WTC11 (cell line): ENCODE results near the gene ALDOB. TPM values are rescaled to one million over a fixed set of nuclear protein-coding genes. Genes with fewer than 3 reads are reported as not detected.

Experiments used
- ATAC-seq: fragments of 200-7000 bp; cut with Tn5 transposase; 2 replicates; pipeline ENCODE4 v1.10.0; 2021; ENCODE audit warnings: mild to moderate bottlenecking, moderate library complexity
- CTCF ChIA-PET: fragments of 300-600 bp; sonication (Branson Sonifier 250); formaldehyde crosslinking; loops from one replicate; lab custom pipeline; 2021; ENCODE audit warnings: antibody characterized with exemption; lab: Charles Lee
- POLR2A ChIA-PET: fragments of 350-600 bp; sonication (Branson Sonifier 250); formaldehyde crosslinking; loops from one replicate; lab custom pipeline; 2021; ENCODE audit warnings: antibody characterized with exemption; lab: Charles Lee
- DNase-seq: peaks from one replicate; pipeline ENCODE4 v3.0.0; 2021; ENCODE audit warnings: low spot score
- H3K27ac Mint-ChIP-seq: 2 replicates; pipeline ENCODE4 v1.8.0; 2021; ENCODE audit warnings: mixed read lengths
- H3K27me3 Mint-ChIP-seq: 2 replicates; pipeline ENCODE4 v1.8.0; 2021; ENCODE audit warnings: low read depth, mild to moderate bottlenecking, moderate library complexity, mixed read lengths
- H3K36me3 Mint-ChIP-seq: 2 replicates; pipeline ENCODE4 v1.8.0; 2021; ENCODE audit warnings: mixed read lengths
- H3K4me1 Mint-ChIP-seq: 2 replicates; pipeline ENCODE4 v1.8.0; 2022; ENCODE audit warnings: mixed read lengths
- H3K4me3 Mint-ChIP-seq: 2 replicates; pipeline ENCODE4 v1.8.0; 2021; ENCODE audit warnings: mild to moderate bottlenecking, moderate library complexity, mixed read lengths
- H3K9me3 Mint-ChIP-seq: 2 replicates; pipeline ENCODE4 v1.8.0; 2021; ENCODE audit warnings: mixed read lengths
- ATF1 ChIP-seq: sonication (generic); formaldehyde crosslinking; IDR thresholded peaks from 2 replicates; pipeline ENCODE4 v1.8.1; 2023; ENCODE audit warnings: mild to moderate bottlenecking, moderate library complexity, missing genetic modification reagents
- CREB1 ChIP-seq: sonication (generic); formaldehyde crosslinking; IDR thresholded peaks from 2 replicates; pipeline ENCODE4 v1.8.0; 2023; ENCODE audit warnings: mild to moderate bottlenecking, missing genetic modification reagents
- E2F1 ChIP-seq: sonication (generic); formaldehyde crosslinking; IDR thresholded peaks from 2 replicates; pipeline ENCODE4 v1.8.0; 2022; ENCODE audit warnings: mild to moderate bottlenecking, missing genetic modification reagents
- EMX1 ChIP-seq: fragments of 250-450 bp; sonication (Bioruptor Pico); IDR thresholded peaks from 2 replicates; pipeline ENCODE4 v1.8.0; 2021; ENCODE audit warnings: mild to moderate bottlenecking
- HMGXB4 ChIP-seq: sonication (generic); formaldehyde crosslinking; IDR thresholded peaks from 2 replicates; pipeline ENCODE4 v1.8.1; 2023; ENCODE audit warnings: mild to moderate bottlenecking, moderate library complexity, missing genetic modification reagents
- IRF2 ChIP-seq: sonication (generic); formaldehyde crosslinking; IDR thresholded peaks from 2 replicates; pipeline ENCODE4 v1.8.0; 2022; ENCODE audit warnings: low read depth, missing genetic modification reagents, borderline replicate concordance
- KAT7 ChIP-seq: sonication (generic); formaldehyde crosslinking; IDR thresholded peaks from 2 replicates; pipeline ENCODE4 v1.8.1; 2023; ENCODE audit warnings: missing genetic modification reagents, mild to moderate bottlenecking, borderline replicate concordance
- MYBL2 ChIP-seq: sonication (generic); formaldehyde crosslinking; IDR thresholded peaks from 2 replicates; pipeline ENCODE4 v1.8.1; 2023; ENCODE audit warnings: mild to moderate bottlenecking, moderate library complexity, missing genetic modification reagents
- NFYB ChIP-seq: sonication (generic); formaldehyde crosslinking; conservative IDR thresholded peaks from 2 replicates; pipeline ENCODE4 v1.8.0; 2022; ENCODE audit warnings: low read depth, missing genetic modification reagents
- ZBTB21 ChIP-seq: sonication (generic); formaldehyde crosslinking; IDR thresholded peaks from 2 replicates; pipeline ENCODE4 v1.8.1; 2023; ENCODE audit warnings: mild to moderate bottlenecking, missing genetic modification reagents, borderline replicate concordance
- ZBTB43 ChIP-seq: sonication (generic); formaldehyde crosslinking; IDR thresholded peaks from 2 replicates; pipeline ENCODE4 v1.8.1; 2023; ENCODE audit warnings: mild to moderate bottlenecking, missing genetic modification reagents
- ZNF121 ChIP-seq: sonication (generic); formaldehyde crosslinking; IDR thresholded peaks from 2 replicates; pipeline ENCODE4 v1.8.0; 2023; ENCODE audit warnings: missing genetic modification reagents
- ZNF423 ChIP-seq: fragments of 250-450 bp; sonication (Bioruptor Pico); IDR thresholded peaks from 2 replicates; pipeline ENCODE4 v2.1.2; 2022; ENCODE audit warnings: mild to moderate bottlenecking, moderate library complexity
- ZNF512 ChIP-seq: sonication (generic); formaldehyde crosslinking; IDR thresholded peaks from 2 replicates; pipeline ENCODE4 v1.8.1; 2022; ENCODE audit warnings: missing genetic modification reagents, borderline replicate concordance
- total RNA-seq: library from RNA; stranded (reverse); gene quantifications from 3 replicates; pipeline ENCODE4 v1.2.3, GENCODE V29; 2021
- TF ChIP-seq, protein P1 (sequence below): sonication (generic); formaldehyde crosslinking; IDR thresholded peaks from 2 replicates; pipeline ENCODE4 v1.8.0; 2022; ENCODE audit warnings: mild to moderate bottlenecking, missing genetic modification reagents
- TF ChIP-seq, protein P2 (sequence below): fragments of 200-600 bp; IDR thresholded peaks from 2 replicates; pipeline ENCODE4 v1.8.0; 2022; ENCODE audit warnings: antibody characterized with exemption

ALDOB gene
- total RNA-seq, 1 experiment from 2014 or later, result 0.94 TPM

GRCh38 chr9:101451498-101451897, 15.9 kb upstream of the ALDOB start:
- H3K9me3 Mint-ChIP-seq, result peaks cover 31% of the 10 kb centered on the region
- ChIA-PET CTCF (interaction anchor here (1.1 kb wide), 1 partner anchor 8 kb away, joined by 3 read pairs; no protein-coding TSS in a partner anchor), POLR2A (no interaction called here)
- H3K27ac Mint-ChIP-seq, result no peak overlapping the region
- no peak for ATAC-seq
- H3K27me3 Mint-ChIP-seq, result no peaks in the 10 kb centered on the region; the same call in none of the 2 replicates
- no peak for DNase-seq
- no peak overlapping the region for H3K4me3 Mint-ChIP-seq
- no peak for TF ChIP-seq IRF2 (CRISPR knock-in tag)
- TF ChIP-seq NFYB (CRISPR knock-in tag), result no peak
- no peak for TF ChIP-seq CREB1 (CRISPR knock-in tag)
- TF ChIP-seq ZNF423 (CRISPR knock-in tag), result no peak
- TF ChIP-seq ATF1, result no peak
- TF ChIP-seq, all 79 proteins: peak for 0
- H3K4me1 Mint-ChIP-seq, result peaks cover 19% of the 10 kb centered on the region
- H3K36me3 Mint-ChIP-seq, result peaks cover 22% of the 10 kb centered on the region

DNA sequence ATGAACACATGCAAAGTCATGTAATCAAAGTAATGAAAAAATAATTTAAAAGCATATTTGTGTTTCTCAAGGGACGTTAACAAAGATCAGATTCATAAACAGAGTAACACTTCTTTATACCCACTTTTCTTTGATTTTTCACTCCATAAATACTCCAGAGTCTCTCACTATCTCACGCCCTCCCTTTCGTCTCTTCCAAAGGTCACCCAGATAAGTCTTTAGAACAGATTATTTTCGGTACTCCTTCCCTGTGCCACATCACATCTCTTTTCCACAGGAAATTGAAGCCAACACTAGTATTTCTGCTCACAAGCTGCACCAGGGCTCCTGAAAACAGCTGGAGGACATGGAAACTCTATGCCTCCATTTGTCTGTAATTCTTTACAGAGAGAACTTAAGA, 15.4 kb upstream of the ALDOB start:
- Mint-ChIP-seq H3K4me1 (peaks cover 15% of the 10 kb centered on the region), H3K27me3 (no peaks in the 10 kb centered on the region; the same call in none of the 2 replicates), H3K27ac (no peak overlapping the region), H3K9me3 (peaks cover 31% of the 10 kb centered on the region), H3K4me3 (no peak overlapping the region), H3K36me3 (peaks cover 22% of the 10 kb centered on the region)
- POLR2A ChIA-PET, result no interaction called here
- no peak for ATAC-seq
- CTCF ChIA-PET, result interaction anchor here (1.1 kb wide), 1 partner anchor 8 kb away, joined by 3 read pairs; no protein-coding TSS in a partner anchor
- TF ChIP-seq E2F1 (CRISPR knock-in tag), result no peak
- no peak for TF ChIP-seq KAT7 (CRISPR knock-in tag)
- no peak for TF ChIP-seq EMX1
- TF ChIP-seq ZBTB43 (CRISPR knock-in tag), result no peak
- TF ChIP-seq, protein P1, sequence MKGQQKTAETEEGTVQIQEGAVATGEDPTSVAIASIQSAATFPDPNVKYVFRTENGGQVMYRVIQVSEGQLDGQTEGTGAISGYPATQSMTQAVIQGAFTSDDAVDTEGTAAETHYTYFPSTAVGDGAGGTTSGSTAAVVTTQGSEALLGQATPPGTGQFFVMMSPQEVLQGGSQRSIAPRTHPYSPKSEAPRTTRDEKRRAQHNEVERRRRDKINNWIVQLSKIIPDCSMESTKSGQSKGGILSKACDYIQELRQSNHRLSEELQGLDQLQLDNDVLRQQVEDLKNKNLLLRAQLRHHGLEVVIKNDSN (CRISPR knock-in tag), result no peak
- TF ChIP-seq MYBL2 (CRISPR knock-in tag), result no peak
- TF ChIP-seq IRF2 (CRISPR knock-in tag), result no peak
- no peak for DNase-seq

GRCh38 chr9:101449071-101449721, 13.6 kb upstream of the ALDOB start:
- H3K27me3 Mint-ChIP-seq, result no peaks in the 10 kb centered on the region; the same call in none of the 2 replicates
- peak; percentile 95 for TF ChIP-seq HMGXB4 (CRISPR knock-in tag)
- TF ChIP-seq, protein P2, sequence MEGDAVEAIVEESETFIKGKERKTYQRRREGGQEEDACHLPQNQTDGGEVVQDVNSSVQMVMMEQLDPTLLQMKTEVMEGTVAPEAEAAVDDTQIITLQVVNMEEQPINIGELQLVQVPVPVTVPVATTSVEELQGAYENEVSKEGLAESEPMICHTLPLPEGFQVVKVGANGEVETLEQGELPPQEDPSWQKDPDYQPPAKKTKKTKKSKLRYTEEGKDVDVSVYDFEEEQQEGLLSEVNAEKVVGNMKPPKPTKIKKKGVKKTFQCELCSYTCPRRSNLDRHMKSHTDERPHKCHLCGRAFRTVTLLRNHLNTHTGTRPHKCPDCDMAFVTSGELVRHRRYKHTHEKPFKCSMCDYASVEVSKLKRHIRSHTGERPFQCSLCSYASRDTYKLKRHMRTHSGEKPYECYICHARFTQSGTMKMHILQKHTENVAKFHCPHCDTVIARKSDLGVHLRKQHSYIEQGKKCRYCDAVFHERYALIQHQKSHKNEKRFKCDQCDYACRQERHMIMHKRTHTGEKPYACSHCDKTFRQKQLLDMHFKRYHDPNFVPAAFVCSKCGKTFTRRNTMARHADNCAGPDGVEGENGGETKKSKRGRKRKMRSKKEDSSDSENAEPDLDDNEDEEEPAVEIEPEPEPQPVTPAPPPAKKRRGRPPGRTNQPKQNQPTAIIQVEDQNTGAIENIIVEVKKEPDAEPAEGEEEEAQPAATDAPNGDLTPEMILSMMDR, result peak; percentile 44; the same call in 1 of the 2 replicates
- peak; percentile 88 for TF ChIP-seq ZNF121 (CRISPR knock-in tag)
- TF ChIP-seq ZBTB21, result no peak
- TF ChIP-seq, protein P1 (CRISPR knock-in tag), result 0 out of 2 replicates have a peak, but pooled peaks have one; percentile 33
- TF ChIP-seq KAT7 (CRISPR knock-in tag), result no peak
- TF ChIP-seq ZNF512 (CRISPR knock-in tag), result peak; percentile 100
- peak overlapping the region; percentile 64 for H3K4me3 Mint-ChIP-seq
- ChIA-PET CTCF (interaction anchor here (0.6 to 2.7 kb wide), 58 partner anchors 10 to 279 kb away, joined by 3 to 80 read pairs (median 4); partner anchors contain the start of genes ALDOB, BAAT, MRPL50 and RNF20), POLR2A (interaction anchor here (1.3 to 1.8 kb wide), 4 partner anchors 10 to 85 kb away, joined by 3 to 7 read pairs (median 5); partner anchors contain the start of gene RNF20)
- peaks cover 31% of the 10 kb centered on the region for H3K9me3 Mint-ChIP-seq
- ATAC-seq, result peak; percentile 98
- peaks cover 14% of the 10 kb centered on the region for H3K4me1 Mint-ChIP-seq
- H3K36me3 Mint-ChIP-seq, result peaks cover 22% of the 10 kb centered on the region
- DNase-seq, result peak; percentile 91
- H3K27ac Mint-ChIP-seq, result no peak overlapping the region
